RWPE2 (cell line): Measurements from ENCODE around the gene BMAL1.

Source experiments
- ATAC-seq: fragments of 200-7000 bp; cut with Tn5 transposase; 3 replicates; pipeline ENCODE4 v1.9.1; 2021; ENCODE audit warnings: low read depth
- DNase-seq: peaks from one replicate; pipeline ENCODE4 v3.0.0-alpha.2; 2020; ENCODE audit warnings: low spot score
- H3K27ac ChIP-seq: fragments of 450-650 bp; 2 replicates; pipeline ENCODE4 v1.5.1; 2017; ENCODE audit warnings: mild to moderate bottlenecking; ENCODE audit not compliant: poor library complexity, severe bottlenecking
- H3K27me3 ChIP-seq: fragments of 250-450 bp; sonication (Bioruptor Pico); 2 replicates; pipeline ENCODE4 v1.5.1; 2021; ENCODE audit warnings: mild to moderate bottlenecking, moderate library complexity; ENCODE audit not compliant: insufficient read depth, poor library complexity, severe bottlenecking
- H3K36me3 ChIP-seq: fragments of 250-450 bp; sonication (Bioruptor Pico); 2 replicates; pipeline ENCODE4 v1.5.1; 2020; ENCODE audit warnings: low read depth, mild to moderate bottlenecking, moderate library complexity
- H3K4me1 ChIP-seq: fragments of 250-450 bp; sonication (Bioruptor Pico); 2 replicates; pipeline ENCODE4 v1.5.1; 2021; ENCODE audit warnings: mild to moderate bottlenecking, moderate library complexity; ENCODE audit not compliant: insufficient read depth, poor library complexity, severe bottlenecking
- H3K4me3 ChIP-seq: fragments of 250-450 bp; sonication (Bioruptor Pico); 2 replicates; pipeline ENCODE4 v1.5.1; 2021; ENCODE audit warnings: mild to moderate bottlenecking, moderate library complexity; ENCODE audit not compliant: severe bottlenecking
- H3K9me3 ChIP-seq: fragments of 250-450 bp; sonication (Bioruptor Pico); 2 replicates; pipeline ENCODE4 v1.5.1; 2021; ENCODE audit warnings: mild to moderate bottlenecking, moderate library complexity; ENCODE audit not compliant: severe bottlenecking
- TF ChIP-seq, protein P1 (sequence below): fragments of 450-650 bp; IDR thresholded peaks from one replicate; pipeline ENCODE4 v1.5.1; 2017; ENCODE audit warnings: mild to moderate bottlenecking, moderate library complexity; ENCODE audit not compliant: poor library complexity, severe bottlenecking

The BMAL1 gene

DNA sequence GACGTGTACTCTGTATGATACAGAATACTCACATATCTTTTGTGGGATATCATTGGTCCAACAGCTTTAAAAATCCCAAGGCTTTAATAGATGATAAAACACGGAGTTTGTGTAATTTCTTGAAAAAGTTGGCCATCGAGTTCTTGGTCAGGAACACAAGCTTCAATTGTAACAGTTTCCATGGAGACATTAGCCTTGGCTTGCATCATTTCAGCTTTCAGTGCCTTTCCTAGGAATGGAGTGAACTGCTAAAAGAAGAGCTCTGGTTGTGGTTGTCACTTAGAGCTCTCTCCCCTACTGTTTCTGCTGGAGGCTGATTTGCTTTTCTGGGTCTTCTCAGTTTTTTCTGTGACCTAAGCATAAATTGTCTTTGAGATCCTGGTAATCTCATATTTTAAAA, 14.2 kb downstream of the BMAL1 start:
- no peak overlapping the region for H3K27ac ChIP-seq

DNA sequence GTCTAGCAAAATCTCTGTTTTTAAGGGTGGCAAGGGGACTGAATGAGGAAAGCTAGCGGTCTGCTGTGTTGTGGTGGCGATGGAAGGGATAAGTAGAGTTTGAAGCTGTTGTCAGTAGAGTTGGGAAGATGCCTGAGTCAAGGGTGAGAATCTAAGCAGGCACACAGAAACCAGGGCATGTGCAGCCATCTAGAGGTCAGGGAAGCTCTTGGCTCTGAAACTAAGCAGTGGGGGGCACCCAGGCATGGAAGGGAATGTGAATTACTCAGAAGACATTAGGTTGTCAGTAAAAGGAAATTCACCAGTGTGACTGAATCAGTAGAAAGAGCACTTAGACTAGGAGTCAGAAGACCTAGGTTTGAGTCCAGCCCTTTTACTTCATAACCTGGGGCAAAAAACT, 15.4 kb downstream of the BMAL1 start:
- Histone ChIP-seq H3K9me3 (no peaks in the 10 kb centered on the region), H3K27me3 (no peaks in the 10 kb centered on the region), H3K4me3 (no peak overlapping the region), H3K4me1 (peaks cover 7% of the 10 kb centered on the region), H3K36me3 (no peaks in the 10 kb centered on the region), H3K27ac (no peak overlapping the region)
- no peak for DNase-seq
- TF ChIP-seq, protein P1, sequence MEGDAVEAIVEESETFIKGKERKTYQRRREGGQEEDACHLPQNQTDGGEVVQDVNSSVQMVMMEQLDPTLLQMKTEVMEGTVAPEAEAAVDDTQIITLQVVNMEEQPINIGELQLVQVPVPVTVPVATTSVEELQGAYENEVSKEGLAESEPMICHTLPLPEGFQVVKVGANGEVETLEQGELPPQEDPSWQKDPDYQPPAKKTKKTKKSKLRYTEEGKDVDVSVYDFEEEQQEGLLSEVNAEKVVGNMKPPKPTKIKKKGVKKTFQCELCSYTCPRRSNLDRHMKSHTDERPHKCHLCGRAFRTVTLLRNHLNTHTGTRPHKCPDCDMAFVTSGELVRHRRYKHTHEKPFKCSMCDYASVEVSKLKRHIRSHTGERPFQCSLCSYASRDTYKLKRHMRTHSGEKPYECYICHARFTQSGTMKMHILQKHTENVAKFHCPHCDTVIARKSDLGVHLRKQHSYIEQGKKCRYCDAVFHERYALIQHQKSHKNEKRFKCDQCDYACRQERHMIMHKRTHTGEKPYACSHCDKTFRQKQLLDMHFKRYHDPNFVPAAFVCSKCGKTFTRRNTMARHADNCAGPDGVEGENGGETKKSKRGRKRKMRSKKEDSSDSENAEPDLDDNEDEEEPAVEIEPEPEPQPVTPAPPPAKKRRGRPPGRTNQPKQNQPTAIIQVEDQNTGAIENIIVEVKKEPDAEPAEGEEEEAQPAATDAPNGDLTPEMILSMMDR: no peak
- no peak for ATAC-seq

More for the DNA sequence above, 14.2 kb downstream of the BMAL1 start:
- TF ChIP-seq, protein P1: no peak
- no peaks in the 10 kb centered on the region for H3K36me3 ChIP-seq
- H3K4me1 ChIP-seq: peaks cover 12% of the 10 kb centered on the region
- DNase-seq (no peak), ATAC-seq (no peak)
- H3K4me3 ChIP-seq: no peak overlapping the region
- no peaks in the 10 kb centered on the region for H3K9me3 ChIP-seq
- H3K27me3 ChIP-seq: no peaks in the 10 kb centered on the region

DNA sequence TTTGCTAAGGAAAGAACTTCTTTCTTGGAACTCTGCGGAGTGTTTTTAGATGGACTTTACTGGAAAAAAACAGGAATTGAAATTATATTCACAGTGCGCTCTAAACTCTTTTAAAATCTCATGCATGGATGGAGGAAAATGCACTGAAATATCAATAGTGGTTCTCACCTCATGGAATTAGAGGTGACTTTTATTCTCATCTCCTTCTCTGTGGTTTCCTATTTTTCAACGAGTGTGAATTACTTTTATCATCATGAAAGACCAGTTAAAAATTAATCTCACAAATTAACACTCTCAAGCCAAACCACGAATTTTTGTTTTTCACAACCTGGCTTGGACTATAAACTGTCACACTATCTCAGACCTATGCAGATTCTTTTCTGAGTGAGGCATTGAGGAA, 16.6 kb downstream of the BMAL1 start:
- H3K27ac ChIP-seq: no peak overlapping the region
- H3K9me3 ChIP-seq: no peaks in the 10 kb centered on the region
- no peak for DNase-seq
- TF ChIP-seq, protein P1: no peak
- 0 out of 2 replicates have a peak, but pooled peaks cover 3% of the 10 kb centered on the region for H3K36me3 ChIP-seq
- no peaks in the 10 kb centered on the region for H3K27me3 ChIP-seq
- no peak overlapping the region for H3K4me3 ChIP-seq
- H3K4me1 ChIP-seq: peaks cover 4% of the 10 kb centered on the region
- no peak for ATAC-seq

DNA sequence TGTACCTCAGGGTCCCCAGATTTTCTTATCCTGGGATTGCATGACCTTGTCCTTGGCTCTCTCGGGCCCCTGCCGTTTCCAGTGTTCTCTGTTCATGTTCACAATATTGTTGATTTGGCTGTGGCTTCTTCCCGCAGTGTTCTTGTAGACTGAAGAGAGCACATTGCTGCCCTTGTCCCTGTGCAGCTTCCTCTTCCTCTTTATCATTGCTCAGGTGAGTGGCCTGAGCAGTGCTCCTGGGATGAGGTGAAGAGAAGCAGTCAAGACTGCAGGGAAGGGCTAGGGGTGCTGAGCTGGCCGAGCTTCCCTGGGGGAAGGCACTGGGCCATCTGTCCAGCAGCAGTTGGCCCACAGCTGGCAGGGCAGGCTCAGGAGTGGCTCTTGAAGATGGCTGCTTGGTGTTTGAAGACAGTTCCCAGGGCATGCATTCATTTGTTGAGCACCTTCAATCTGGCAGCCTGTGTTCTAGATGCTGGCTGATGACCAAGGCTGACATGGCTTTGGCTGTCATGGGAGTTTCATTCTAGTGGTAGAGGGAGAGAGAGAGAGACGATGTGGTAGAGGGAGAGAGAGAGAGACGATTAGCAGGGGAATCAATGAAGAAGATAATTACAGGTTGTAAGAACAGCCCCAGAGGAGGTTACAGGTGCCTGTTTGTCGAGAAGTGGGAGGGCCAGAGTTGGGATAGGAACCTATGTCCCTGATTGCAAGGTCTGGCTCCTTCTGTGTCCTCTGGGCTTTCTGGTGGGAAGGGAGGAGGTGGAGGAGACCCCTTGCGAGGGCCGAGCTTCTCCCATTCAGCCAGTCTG, 17.4 kb downstream of the BMAL1 start:
- Histone ChIP-seq H3K36me3 (0 out of 2 replicates have a peak, but pooled peaks cover 3% of the 10 kb centered on the region), H3K27me3 (no peaks in the 10 kb centered on the region), H3K4me1 (peaks cover under 1% of the 10 kb centered on the region), H3K9me3 (no peaks in the 10 kb centered on the region), H3K27ac (no peak overlapping the region), H3K4me3 (no peak overlapping the region)
- TF ChIP-seq, protein P1: no peak
- DNase-seq (no peak), ATAC-seq (no peak)
